H1 (cell line): ENCODE data around the gene ARHGAP26. TPM values are rescaled to one million over a fixed set of nuclear protein-coding genes. Genes with fewer than 3 reads are reported as not detected.

ENCODE experiments used
- CTCF ChIA-PET: fragments of 300-600 bp; sonication (Branson Sonifier 250); formaldehyde crosslinking; loops from one replicate; lab custom pipeline; 2021; ENCODE audit not compliant: partially characterized antibody; lab: Charles Lee
- POLR2A ChIA-PET: fragments of 300-600 bp; sonication (Branson Sonifier 250); formaldehyde crosslinking; loops from one replicate; lab custom pipeline; 2021; ENCODE audit warnings: inconsistent platforms; ENCODE audit not compliant: partially characterized antibody; lab: Charles Lee
- DNase-seq, 2 experiments: peaks; one replicate each; pipeline versions ENCODE4 v3.0.0 to v3.0.0-alpha.2; 2010 to 2022; ENCODE audit warnings: low spot score in 2 of 2, low read depth in 1 of 2, mixed read lengths in 1 of 2
- FAIRE-seq: peaks from 2 replicates; lab custom pipeline; 2011; peaks lifted over from hg19 to GRCh38; lab: Jason Lieb, UNC
- H2AFZ ChIP-seq: 2 replicates; pipeline ENCODE4 v1.8.1; 2012; ENCODE audit warnings: low read length, inconsistent platforms
- H2AK5ac ChIP-seq: 2 replicates; pipeline ENCODE4 v1.6.1; 2013; ENCODE audit warnings: low read depth, low read length
- H2BK120ac ChIP-seq: replicated peaks from 2 replicates; pipeline ENCODE3; 2013; ENCODE audit warnings: low read depth, low read length, inconsistent platforms
- H2BK12ac ChIP-seq: 2 replicates; pipeline ENCODE4 v1.6.1; 2013; ENCODE audit warnings: low read depth, low read length
- H2BK15ac ChIP-seq: 2 replicates; pipeline ENCODE4 v1.6.1; 2013; ENCODE audit warnings: low read length
- H2BK20ac ChIP-seq: 2 replicates; pipeline ENCODE4 v1.6.1; 2013; ENCODE audit warnings: low read length
- H2BK5ac ChIP-seq: 2 replicates; pipeline ENCODE4 v1.6.1; 2013; ENCODE audit warnings: low read depth, low read length
- H3K14ac ChIP-seq: 2 replicates; pipeline ENCODE4 v1.6.1; 2013; ENCODE audit warnings: inconsistent platforms; ENCODE audit not compliant: insufficient read length
- H3K18ac ChIP-seq: 2 replicates; pipeline ENCODE4 v1.6.1; 2013; ENCODE audit warnings: low read length; ENCODE audit errors: extremely low read depth
- H3K23ac ChIP-seq: 2 replicates; pipeline ENCODE4 v1.6.1; 2013; ENCODE audit warnings: inconsistent platforms; ENCODE audit not compliant: insufficient read length
- H3K23me2 ChIP-seq: 2 replicates; pipeline ENCODE4 v1.6.1; 2013; ENCODE audit warnings: low read depth, low read length
- H3K27ac ChIP-seq: 2 replicates; pipeline ENCODE4 v1.6.1; 2011; ENCODE audit warnings: low read depth, low read length, inconsistent platforms
- H3K27me3 ChIP-seq, 4 experiments: replicated peaks in 1 of 4; 1 replicate in 1 of 4; 2 replicates in 3 of 4; pipeline versions ENCODE4 v1.6.1 to v1.8.1; 2011 to 2013; ENCODE audit warnings: low read length in 3 of 4, mild to moderate bottlenecking in 3 of 4, inconsistent platforms in 2 of 4, mixed read lengths in 2 of 4, moderate library complexity in 1 of 4; ENCODE audit not compliant: control insufficient read depth in 3 of 4, insufficient read depth in 3 of 4; ENCODE audit errors: extremely low read depth in 1 of 4
- H3K36me3 ChIP-seq, 4 experiments: 2 replicates each; pipeline versions ENCODE4 v1.6.1 to v1.8.1; 2011 to 2013; ENCODE audit warnings: mild to moderate bottlenecking in 4 of 4, low read length in 3 of 4, moderate library complexity in 2 of 4, control low read depth in 1 of 4, inconsistent platforms in 1 of 4; ENCODE audit not compliant: insufficient read depth in 4 of 4, control insufficient read depth in 2 of 4
- H3K4ac ChIP-seq: replicated peaks from 2 replicates; pipeline ENCODE3; 2013; ENCODE audit warnings: low read length, low read depth, mixed read lengths, inconsistent platforms; ENCODE audit not compliant: insufficient read length
- H3K4me1 ChIP-seq, 4 experiments: replicated peaks in 1 of 4; 1 replicate in 1 of 4; 2 replicates in 3 of 4; pipeline versions ENCODE4 v1.6.1 to v1.8.1; 2011 to 2013; ENCODE audit warnings: low read length in 3 of 4, inconsistent platforms in 2 of 4, mixed read lengths in 1 of 4; ENCODE audit not compliant: insufficient read depth in 4 of 4, control insufficient read depth in 3 of 4
- H3K4me2 ChIP-seq, 2 experiments: 2 replicates each; pipeline versions ENCODE4 v1.6.1 to v1.8.1; 2011 to 2013; ENCODE audit warnings: low read depth in 2 of 2, low read length in 2 of 2, control low read depth in 1 of 2, inconsistent platforms in 1 of 2, mild to moderate bottlenecking in 1 of 2; ENCODE audit not compliant: insufficient read depth in 1 of 2
- H3K4me3 ChIP-seq, 4 experiments: fragments of 200-600, 300-600 bp in 1 of 4; sonication (generic), shearing (Covaris generic), sonication (Bioruptor Twin) in 1 of 4; 2 replicates each; pipeline versions ENCODE4 v1.5.1 to v1.8.1; 2011 to 2016; ENCODE audit warnings: low read length in 4 of 4, low read depth in 3 of 4, control low read depth in 2 of 4, inconsistent platforms in 2 of 4, mild to moderate bottlenecking in 2 of 4, mixed read lengths in 1 of 4, moderate library complexity in 1 of 4; ENCODE audit not compliant: insufficient read depth in 2 of 4; ENCODE audit errors: extremely low read depth in 1 of 4
- H3K56ac ChIP-seq: replicated peaks from 2 replicates; pipeline ENCODE3; 2013; ENCODE audit warnings: low read depth, mild to moderate bottlenecking, mixed read lengths, low read length, inconsistent platforms; ENCODE audit not compliant: insufficient read length
- H3K79me1 ChIP-seq: 2 replicates; pipeline ENCODE4 v1.6.1; 2013; ENCODE audit warnings: low read depth, low read length, control low read depth
- H3K79me2 ChIP-seq, 2 experiments: 2 replicates each; pipeline versions ENCODE4 v1.6.1 to v1.8.1; 2012 to 2013; ENCODE audit warnings: low read length in 2 of 2, mild to moderate bottlenecking in 2 of 2, inconsistent platforms in 1 of 2; ENCODE audit not compliant: insufficient read depth in 2 of 2, control insufficient read depth in 1 of 2
- H3K9ac ChIP-seq, 4 experiments: replicated peaks in 1 of 4; 1 replicate in 1 of 4; 2 replicates in 3 of 4; pipeline versions ENCODE4 v1.6.1 to v1.8.1; 2011 to 2013; ENCODE audit warnings: low read depth in 3 of 4, low read length in 3 of 4, control low read depth in 2 of 4, mild to moderate bottlenecking in 2 of 4, moderate library complexity in 2 of 4, inconsistent platforms in 1 of 4; ENCODE audit errors: extremely low read depth in 1 of 4
- H3K9me3 ChIP-seq, 2 experiments: 2 replicates each; pipeline versions ENCODE4 v1.6.1 to v1.8.1; 2012 to 2013; ENCODE audit warnings: mild to moderate bottlenecking in 2 of 2, moderate library complexity in 2 of 2, control low read depth in 1 of 2, inconsistent platforms in 1 of 2, low read depth in 1 of 2, low read length in 1 of 2, mixed read lengths in 1 of 2; ENCODE audit not compliant: insufficient read depth in 2 of 2
- H4K20me1 ChIP-seq, 2 experiments: replicated peaks in 1 of 2; 2 replicates each; pipeline versions ENCODE3 to v1.8.1; 2011 to 2013; ENCODE audit warnings: inconsistent platforms in 2 of 2, low read length in 2 of 2, mild to moderate bottlenecking in 1 of 2; ENCODE audit not compliant: insufficient read depth in 2 of 2, control insufficient read depth in 1 of 2
- H4K5ac ChIP-seq: 2 replicates; pipeline ENCODE4 v1.6.1; 2013; ENCODE audit warnings: low read length, low read depth, mixed read lengths, inconsistent platforms; ENCODE audit not compliant: insufficient read length
- H4K8ac ChIP-seq: 2 replicates; pipeline ENCODE4 v1.8.0; 2013; ENCODE audit warnings: mild to moderate bottlenecking, moderate library complexity, low read length, inconsistent platforms; ENCODE audit not compliant: insufficient read depth; ENCODE audit errors: extremely low read depth
- H4K91ac ChIP-seq: replicated peaks from 2 replicates; pipeline ENCODE3; 2013; ENCODE audit warnings: low read length, mixed read lengths, inconsistent platforms; ENCODE audit not compliant: insufficient read length
- BCL11A ChIP-seq, 2 experiments: IDR thresholded peaks; one replicate each; pipeline ENCODE4 v1.6.1; 2011; ENCODE audit warnings: low read depth in 2 of 2, low read length in 2 of 2, mild to moderate bottlenecking in 2 of 2
- HDAC2 ChIP-seq, 2 experiments: fragments of 300-600 bp in 1 of 2; sonication (generic) in 1 of 2; IDR thresholded peaks; 2 replicates each; pipeline ENCODE4 v1.6.1; 2011 to 2012; ENCODE audit warnings: low read depth in 2 of 2, low read length in 2 of 2, mild to moderate bottlenecking in 2 of 2, moderate library complexity in 2 of 2, borderline replicate concordance in 1 of 2, inconsistent platforms in 1 of 2
- JUND ChIP-seq: IDR thresholded peaks from 2 replicates; pipeline ENCODE4 v1.6.1; 2011; ENCODE audit warnings: mild to moderate bottlenecking, improper control_type of control experiment, low read length
- NANOG ChIP-seq: IDR thresholded peaks from 2 replicates; pipeline ENCODE4 v1.6.1; 2011; ENCODE audit warnings: low read length, low read depth, mild to moderate bottlenecking, inconsistent platforms; ENCODE audit not compliant: insufficient read depth, poor library complexity, severe bottlenecking
- RXRA ChIP-seq: IDR thresholded peaks from 2 replicates; pipeline ENCODE4 v1.6.1; 2011; ENCODE audit warnings: low read depth, mild to moderate bottlenecking, low read length, moderate library complexity; ENCODE audit not compliant: insufficient read depth
- SAP30 ChIP-seq: fragments of 300-600 bp; sonication (generic); IDR thresholded peaks from 2 replicates; pipeline ENCODE4 v1.7.1; 2012; ENCODE audit warnings: low read length, moderate library complexity, mild to moderate bottlenecking, inconsistent platforms; ENCODE audit not compliant: insufficient read depth, insufficient replicate concordance
- SIRT6 ChIP-seq: IDR thresholded peaks from one replicate; pipeline ENCODE4 v1.7.1; 2012; ENCODE audit warnings: low read length, inconsistent platforms
- SP2 ChIP-seq: IDR thresholded peaks from 2 replicates; pipeline ENCODE4 v1.6.1; 2012; ENCODE audit warnings: mild to moderate bottlenecking, low read length, inconsistent platforms
- TAF1 ChIP-seq: IDR thresholded peaks from 2 replicates; pipeline ENCODE4 v1.6.1; 2011; ENCODE audit warnings: mild to moderate bottlenecking, low read depth, low read length
- WGBS, 2 experiments: shearing (Covaris generic) in 1 of 2; methylation state at CpG; one replicate each; pipeline versions ENCODE4 v1.1.6 to v1.1.7; 2013 to 2015; ENCODE audit warnings: low lambda C conversion rate in 2 of 2, mixed read lengths in 2 of 2, inconsistent platforms in 1 of 2, low coverage in 1 of 2, missing lambda C conversion rate in 1 of 2; ENCODE audit not compliant: insufficient replicate concordance in 2 of 2, insufficient coverage in 1 of 2, insufficient read length in 1 of 2; ENCODE audit errors: extremely low coverage in 1 of 2, missing lambda C conversion rate in 1 of 2; 5-methylcytosine and 5-hydroxymethylcytosine counted together
- polyA plus RNA-seq, 7 experiments: library from polyadenylated mRNA; depleted of rRNA in 3 of 7; stranded (reverse) in 5 of 7; unstranded in 2 of 7; fragments of >200 nt in 5 of 7; fragments of 200-250 nt in 2 of 7; gene quantifications; 1 replicate in 5 of 7; 2 replicates in 1 of 7; 4 replicates in 1 of 7; pipeline versions ENCODE4 v1.2.1 to v1.2.3, GENCODE V29; 2011 to 2013; ENCODE audit warnings: missing spikeins in 2 of 7, mixed read lengths in 2 of 7
- total RNA-seq: library from RNA; stranded (reverse); fragmentation: NEBNext Ultra II Directional; extraction: Animal tissue kit (Norgen Biotek cat#: 25700); gene quantifications from 2 replicates; pipeline ENCODE4 v1.2.1, GENCODE V29; 2021

The ARHGAP26 gene
- total and polyA plus RNA-seq, 2 of the 8 experiments (the other 6 are each of a cell fraction or from before 2014, with no cell fraction given) = 7.1 to 24.8 TPM

DNA sequence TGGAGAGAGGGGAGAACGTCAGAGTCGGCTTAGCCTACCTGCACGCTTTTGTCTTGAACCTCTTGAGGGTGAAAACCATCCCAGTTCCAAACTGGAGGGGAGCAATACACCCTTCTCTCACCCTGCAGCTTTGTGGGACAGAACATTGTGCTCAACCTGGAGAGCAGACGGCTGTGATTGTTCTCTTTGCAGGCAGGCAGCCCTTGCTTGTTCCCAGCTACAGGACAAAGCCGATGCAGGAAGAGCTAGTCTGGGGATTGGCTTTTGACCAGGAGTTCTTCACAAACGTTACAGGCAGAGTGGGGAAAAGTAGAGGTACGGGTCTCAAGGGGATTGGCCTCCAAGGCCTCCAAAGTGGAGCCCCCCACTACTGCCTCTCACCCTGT lies 33.9 kb upstream of the ARHGAP26 start:
- Histone ChIP-seq H3K4ac (no peak overlapping the region), H3K23me2 (no peaks in the 10 kb centered on the region), H3K79me1 (no peaks in the 10 kb centered on the region), H3K18ac (no peak overlapping the region), H4K8ac (no peak overlapping the region), H2AFZ (no peak overlapping the region), H3K27ac (no peak overlapping the region), H3K4me3 (no peak overlapping the region), H3K56ac (no peak overlapping the region), H2BK20ac (no peak overlapping the region), H3K27me3 (no peaks in the 10 kb centered on the region), H3K79me2 (no peaks in the 10 kb centered on the region), H3K9ac (no peak overlapping the region), H2BK5ac (no peak overlapping the region), H2BK15ac (no peak overlapping the region), H3K4me1 (no peaks in the 10 kb centered on the region), H2AK5ac (no peak overlapping the region), H3K9me3 (no peaks in the 10 kb centered on the region), H3K14ac (no peak overlapping the region), H4K91ac (no peak overlapping the region), H3K23ac (no peak overlapping the region), H3K36me3 (no peaks in the 10 kb centered on the region), H2BK120ac (no peak overlapping the region), H3K4me2 (no peak overlapping the region), H4K5ac (no peak overlapping the region), H4K20me1 (no peaks in the 10 kb centered on the region), H2BK12ac (no peak overlapping the region)
- WGBS, 2 experiments = 78% methylated on average over 7 of the region's 7 CpGs; no CpG with 5 or more reads in 1 of the 2 experiments
- TF ChIP-seq SP2 (no peak), NANOG (no peak), RXRA (no peak), SAP30 (no peak), SIRT6 (no peak), JUND (no peak), TAF1 (no peak), BCL11A (IDR thresholded peaks at IDR 0.05; ENCODE audit: low read depth in 2 of 2, low read length in 2 of 2) (no peak), HDAC2 (IDR thresholded peaks at IDR 0.05; ENCODE audit: borderline replicate concordance in 1 of 2, low read depth in 2 of 2, low read length in 2 of 2) (no peak)
- no peak for FAIRE-seq
- DNase-seq = no peak
- CTCF ChIA-PET = interaction anchor here (0.6 to 30.9 kb wide), 8 partner anchors 12 to 156 kb away, joined by 3 to 632 read pairs (median 6); no protein-coding TSS in a partner anchor
- POLR2A ChIA-PET = interaction anchor here (1.5 kb wide), 1 partner anchor 8 kb away, joined by 4 read pairs; no protein-coding TSS in a partner anchor
